H9 (cell line): ENCODE measurements around the gene LRP5. TPM values are rescaled to one million over a fixed set of nuclear protein-coding genes. Genes with fewer than 3 reads are reported as not detected.

Experiments
- DNase-seq: peaks from one replicate; pipeline ENCODE4 v3.0.0-alpha.2; 2017
- H2AFZ ChIP-seq: one replicate; pipeline ENCODE4 v1.6.1; 2013; ENCODE audit warnings: mild to moderate bottlenecking, low read length, control low read depth, moderate library complexity
- H2AK5ac ChIP-seq: 2 replicates; pipeline ENCODE4 v1.6.1; 2013; ENCODE audit warnings: low read length, control low read depth, mixed read lengths; ENCODE audit not compliant: insufficient read length
- H2BK120ac ChIP-seq: one replicate; pipeline ENCODE4 v1.6.1; 2013; ENCODE audit warnings: low read depth, mild to moderate bottlenecking, low read length, control low read depth, inconsistent platforms; ENCODE audit not compliant: poor library complexity, severe bottlenecking
- H2BK12ac ChIP-seq: 2 replicates; pipeline ENCODE4 v1.6.1; 2013; ENCODE audit warnings: low read length, control low read depth, mixed read lengths, low read depth; ENCODE audit not compliant: insufficient read length
- H2BK15ac ChIP-seq: 2 replicates; pipeline ENCODE4 v1.6.1; 2013; ENCODE audit warnings: low read depth, low read length, control low read depth
- H2BK20ac ChIP-seq: one replicate; pipeline ENCODE4 v1.6.1; 2013; ENCODE audit warnings: low read depth, mild to moderate bottlenecking, low read length, control low read depth, inconsistent platforms; ENCODE audit not compliant: poor library complexity, severe bottlenecking
- H2BK5ac ChIP-seq: 2 replicates; pipeline ENCODE4 v1.6.1; 2013; ENCODE audit warnings: low read length, control low read depth, mixed read lengths; ENCODE audit not compliant: insufficient read length
- H3K14ac ChIP-seq: 2 replicates; pipeline ENCODE4 v1.6.1; 2013; ENCODE audit warnings: low read length, control low read depth; ENCODE audit not compliant: insufficient read depth
- H3K18ac ChIP-seq: 2 replicates; pipeline ENCODE4 v1.6.1; 2013; ENCODE audit warnings: low read depth, mild to moderate bottlenecking, mixed read lengths, low read length, control low read depth; ENCODE audit not compliant: insufficient read length
- H3K23ac ChIP-seq: 2 replicates; pipeline ENCODE4 v1.6.1; 2013; ENCODE audit warnings: low read length, control low read depth, mixed read lengths, low read depth; ENCODE audit not compliant: insufficient read length
- H3K23me2 ChIP-seq: 2 replicates; pipeline ENCODE4 v1.6.1; 2013; ENCODE audit warnings: low read depth, mild to moderate bottlenecking, mixed read lengths, low read length, control low read depth; ENCODE audit not compliant: insufficient read length, poor library complexity, severe bottlenecking
- H3K27ac ChIP-seq: 2 replicates; pipeline ENCODE4 v1.5.1; 2013; ENCODE audit warnings: low read length, control low read depth, mixed read lengths, low read depth; ENCODE audit not compliant: insufficient read length
- H3K27me3 ChIP-seq: 2 replicates; pipeline ENCODE4 v1.6.1; 2013; ENCODE audit warnings: low read length, control low read depth, inconsistent platforms; ENCODE audit not compliant: insufficient read depth
- H3K4ac ChIP-seq: 2 replicates; pipeline ENCODE4 v1.6.1; 2013; ENCODE audit warnings: low read depth, mild to moderate bottlenecking, control low read depth, inconsistent platforms, low read length, moderate library complexity
- H3K4me1 ChIP-seq: 2 replicates; pipeline ENCODE4 v1.6.1; 2013; ENCODE audit warnings: low read length, control low read depth, inconsistent platforms; ENCODE audit not compliant: insufficient read depth
- H3K4me2 ChIP-seq: 2 replicates; pipeline ENCODE4 v1.6.1; 2013; ENCODE audit warnings: low read length, control low read depth, mixed read lengths; ENCODE audit not compliant: insufficient read length, insufficient read depth
- H3K56ac ChIP-seq: 2 replicates; pipeline ENCODE4 v1.6.1; 2013; ENCODE audit warnings: low read depth, mild to moderate bottlenecking, mixed read lengths, low read length, control low read depth; ENCODE audit not compliant: insufficient read length
- H3K79me1 ChIP-seq: 2 replicates; pipeline ENCODE4 v1.6.1; 2013; ENCODE audit warnings: low read depth, mild to moderate bottlenecking, moderate library complexity, low read length, control low read depth, inconsistent platforms; ENCODE audit not compliant: insufficient read depth, poor library complexity, severe bottlenecking
- H3K79me2 ChIP-seq: 2 replicates; pipeline ENCODE4 v1.6.1; 2013; ENCODE audit warnings: low read length, control low read depth, inconsistent platforms; ENCODE audit not compliant: insufficient read depth
- H3K9ac ChIP-seq: 2 replicates; pipeline ENCODE4 v1.6.1; 2013; ENCODE audit warnings: low read length, control low read depth, mixed read lengths; ENCODE audit not compliant: insufficient read length; ENCODE audit errors: extremely low read depth
- H3K9me3 ChIP-seq: one replicate; pipeline ENCODE4 v1.6.1; 2013; ENCODE audit warnings: low read depth, low read length, inconsistent platforms; ENCODE audit not compliant: control insufficient read depth
- H3T11ph ChIP-seq: one replicate; pipeline ENCODE4 v1.6.1; 2013; ENCODE audit warnings: mild to moderate bottlenecking, low read length, control low read depth, inconsistent platforms
- H4K20me1 ChIP-seq: one replicate; pipeline ENCODE4 v1.6.1; 2013; ENCODE audit not compliant: control insufficient read depth, insufficient read length, insufficient read depth
- H4K5ac ChIP-seq: 2 replicates; pipeline ENCODE4 v1.6.1; 2013; ENCODE audit warnings: low read depth, mild to moderate bottlenecking, mixed read lengths, low read length, control low read depth; ENCODE audit not compliant: insufficient read length
- H4K8ac ChIP-seq: replicated peaks from 2 replicates; pipeline ENCODE4 v1.6.1; 2013; ENCODE audit warnings: low read length, control low read depth, mixed read lengths, low read depth; ENCODE audit not compliant: insufficient read length
- H4K91ac ChIP-seq: 2 replicates; pipeline ENCODE4 v1.6.1; 2013; ENCODE audit warnings: low read depth, mild to moderate bottlenecking, moderate library complexity, mixed read lengths, low read length, control low read depth; ENCODE audit not compliant: insufficient read length
- H3K27ac Mint-ChIP-seq, 3 experiments: 2 replicates in 2 of 3; 3 replicates in 1 of 3; pipeline ENCODE4 v1.8.0; 2020 to 2021; ENCODE audit warnings: mixed read lengths in 3 of 3, mild to moderate bottlenecking in 1 of 3, moderate library complexity in 1 of 3
- H3K27me3 Mint-ChIP-seq: 2 replicates; pipeline ENCODE4 v1.8.0; 2021; ENCODE audit warnings: low read depth, mild to moderate bottlenecking, moderate library complexity, mixed read lengths
- H3K36me3 Mint-ChIP-seq, 3 experiments: 2 replicates in 2 of 3; 3 replicates in 1 of 3; pipeline ENCODE4 v1.8.0; 2020 to 2021; ENCODE audit warnings: low read depth in 3 of 3, mixed read lengths in 3 of 3; ENCODE audit not compliant: insufficient read depth in 1 of 3
- H3K4me1 Mint-ChIP-seq, 2 experiments: 2 replicates each; pipeline ENCODE4 v1.8.0; 2020; ENCODE audit warnings: mixed read lengths in 2 of 2
- H3K4me3 Mint-ChIP-seq, 2 experiments: 2 replicates in 1 of 2; 3 replicates in 1 of 2; pipeline ENCODE4 v1.8.0; 2020 to 2021; ENCODE audit warnings: mild to moderate bottlenecking in 2 of 2, mixed read lengths in 2 of 2, moderate library complexity in 1 of 2
- H3K9me3 Mint-ChIP-seq, 2 experiments: 2 replicates in 1 of 2; 3 replicates in 1 of 2; pipeline ENCODE4 v1.8.0; 2020; ENCODE audit warnings: mild to moderate bottlenecking in 2 of 2, mixed read lengths in 2 of 2, moderate library complexity in 1 of 2
- WGBS: extraction: QIAGEN DNeasy Blood & Tissue Kit; methylation state at CpG from one replicate; pipeline ENCODE4 v1.1.7; 2013; ENCODE audit warnings: missing lambda C conversion rate, low lambda C conversion rate, mixed read lengths; ENCODE audit not compliant: insufficient read length; ENCODE audit errors: extremely low coverage; 5-methylcytosine and 5-hydroxymethylcytosine counted together
- total RNA-seq: library from RNA; stranded (reverse); gene quantifications from 2 replicates; pipeline ENCODE4 v1.2.1, GENCODE V29; 2021
- TF ChIP-seq, protein P1 (sequence below): fragments of 200-600 bp; sonication (generic); conservative IDR thresholded peaks from 3 replicates; pipeline ENCODE4 v1.8.0; 2021; ENCODE audit warnings: antibody characterized with exemption, mild to moderate bottlenecking

LRP5 gene
- total RNA-seq, 1 experiment from 2014 or later, result 38.4 TPM

- Histone ChIP-seq H2BK20ac (no peak overlapping the region), H3K23ac (no peak overlapping the region), H2BK12ac (no peak overlapping the region), H2AK5ac (no peak overlapping the region), H3K14ac (no peak overlapping the region), H3K79me1 (no peaks in the 10 kb centered on the region), H4K91ac (no peak overlapping the region), H3K4me2 (no peak overlapping the region), H4K20me1 (no peaks in the 10 kb centered on the region), H3T11ph (no peak overlapping the region), H3K4ac (no peak overlapping the region), H3K27ac (no peak overlapping the region), H2BK120ac (no peak overlapping the region), H3K18ac (no peak overlapping the region), H4K5ac (no peak overlapping the region), H3K27me3 (no peaks in the 10 kb centered on the region), H4K8ac (no peak overlapping the region), H3K79me2 (no peaks in the 10 kb centered on the region), H3K9me3 (peaks cover 10% of the 10 kb centered on the region), H2AFZ (no peak overlapping the region), H3K4me1 (no peaks in the 10 kb centered on the region), H2BK5ac (no peak overlapping the region), H2BK15ac (no peak overlapping the region), H3K9ac (no peak overlapping the region), H3K23me2 (no peaks in the 10 kb centered on the region), H3K56ac (no peak overlapping the region)
- Mint-ChIP-seq H3K27ac (no peak overlapping the region; a peak in 1 of 7 replicates), H3K9me3 (peaks cover 13 to 15% of the 10 kb centered on the region in 2 experiments), H3K4me3 (no peak overlapping the region), H3K36me3 (peaks cover 28 to 56% (median 44%) of the 10 kb centered on the region in 3 experiments), H3K4me1 (no peaks in the 10 kb centered on the region), H3K27me3 (no peaks in the 10 kb centered on the region)
- DNase-seq, result no peak
- TF ChIP-seq, protein P1, sequence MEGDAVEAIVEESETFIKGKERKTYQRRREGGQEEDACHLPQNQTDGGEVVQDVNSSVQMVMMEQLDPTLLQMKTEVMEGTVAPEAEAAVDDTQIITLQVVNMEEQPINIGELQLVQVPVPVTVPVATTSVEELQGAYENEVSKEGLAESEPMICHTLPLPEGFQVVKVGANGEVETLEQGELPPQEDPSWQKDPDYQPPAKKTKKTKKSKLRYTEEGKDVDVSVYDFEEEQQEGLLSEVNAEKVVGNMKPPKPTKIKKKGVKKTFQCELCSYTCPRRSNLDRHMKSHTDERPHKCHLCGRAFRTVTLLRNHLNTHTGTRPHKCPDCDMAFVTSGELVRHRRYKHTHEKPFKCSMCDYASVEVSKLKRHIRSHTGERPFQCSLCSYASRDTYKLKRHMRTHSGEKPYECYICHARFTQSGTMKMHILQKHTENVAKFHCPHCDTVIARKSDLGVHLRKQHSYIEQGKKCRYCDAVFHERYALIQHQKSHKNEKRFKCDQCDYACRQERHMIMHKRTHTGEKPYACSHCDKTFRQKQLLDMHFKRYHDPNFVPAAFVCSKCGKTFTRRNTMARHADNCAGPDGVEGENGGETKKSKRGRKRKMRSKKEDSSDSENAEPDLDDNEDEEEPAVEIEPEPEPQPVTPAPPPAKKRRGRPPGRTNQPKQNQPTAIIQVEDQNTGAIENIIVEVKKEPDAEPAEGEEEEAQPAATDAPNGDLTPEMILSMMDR, result no peak
- no CpG with 5 or more reads among the region's 5 CpGs for WGBS
These were observed 118.0 kb downstream of the LRP5 start for GRCh38 chr11:68430384-68430783.
